HepG2 (cell line): ENCODE results near the gene TMEM41B. TPM values are rescaled to one million over a fixed set of nuclear protein-coding genes. Genes with fewer than 3 reads are reported as not detected.

Experiments used
- ATAC-seq: fragments of 200-7000 bp; cut with Tn5 transposase; 3 replicates; pipeline ENCODE4 v1.9.1; 2020; ENCODE audit warnings: mild to moderate bottlenecking, moderate library complexity
- BruUV-seq: library from RNA; stranded (reverse); fragments of 400-500 nt; replicated peaks from 2 replicates; lab custom pipeline; 2021; lab: Mats Ljungman, UMichigan
- CTCF ChIA-PET: fragments of 300-600 bp; formaldehyde crosslinking; extraction: SDS; loops from one replicate; lab custom pipeline; 2021; ENCODE audit warnings: low total read pairs, inconsistent platforms, low intra/inter-chr PET ratio; lab: Yijun Ruan, JAX
- POLR2A ChIA-PET: fragments of 350-600 bp; sonication (Branson Sonifier 250); formaldehyde crosslinking; loops from one replicate; lab custom pipeline; 2020; ENCODE audit warnings: antibody characterized with exemption, inconsistent platforms; lab: Yijun Ruan, JAX
- DNase-seq: peaks from one replicate; pipeline ENCODE4 v3.0.0-alpha.2; 2015; ENCODE audit warnings: low spot score
- FAIRE-seq: peaks from 3 replicates; lab custom pipeline; 2011; peaks lifted over from hg19 to GRCh38; lab: Jason Lieb, UNC
- H2AFZ ChIP-seq: one replicate; pipeline ENCODE4 v1.6.1; 2011; ENCODE audit warnings: low read length, inconsistent platforms
- H3K27ac ChIP-seq: fragments of 300-600 bp; 3 replicates; pipeline ENCODE4 v1.8.0; 2011; ENCODE audit warnings: mixed run types, mild to moderate bottlenecking, mixed read lengths, low read length, inconsistent platforms; ENCODE audit not compliant: insufficient read depth; ENCODE audit errors: extremely low read length
- H3K27me3 ChIP-seq, 2 experiments: fragments of 200-600 bp in 1 of 2; 2 replicates in 1 of 2; 3 replicates in 1 of 2; pipeline versions ENCODE4 v1.6.0 to v1.8.0; 2011; ENCODE audit warnings: low read length in 2 of 2, mild to moderate bottlenecking in 2 of 2, moderate library complexity in 2 of 2, inconsistent platforms in 1 of 2; ENCODE audit not compliant: insufficient read depth in 2 of 2, control insufficient read depth in 1 of 2
- H3K36me3 ChIP-seq, 2 experiments: fragments of 200-600 bp in 1 of 2; replicated peaks in 1 of 2; 2 replicates in 1 of 2; 3 replicates in 1 of 2; pipeline versions ENCODE4 v1.5.1 to v1.8.0; 2011; ENCODE audit warnings: low read length in 2 of 2, inconsistent platforms in 1 of 2; ENCODE audit not compliant: insufficient read depth in 2 of 2, control insufficient read depth in 1 of 2
- H3K4me1 ChIP-seq: 2 replicates; pipeline ENCODE4 v1.5.1; 2012; ENCODE audit warnings: low read length, inconsistent platforms; ENCODE audit not compliant: insufficient read depth
- H3K4me2 ChIP-seq: 2 replicates; pipeline ENCODE4 v1.6.0; 2011; ENCODE audit warnings: low read depth, low read length, inconsistent platforms
- H3K4me3 ChIP-seq, 3 experiments: fragments of 200-600 bp in 1 of 3; sonication (generic), shearing (Covaris generic) in 1 of 3; replicated peaks in 1 of 3; 2 replicates each; pipeline ENCODE4 v1.5.1; 2011 to 2016; ENCODE audit warnings: low read length in 3 of 3, inconsistent platforms in 2 of 3, low read depth in 2 of 3, mild to moderate bottlenecking in 2 of 3, control low read depth in 1 of 3, mixed read lengths in 1 of 3; ENCODE audit not compliant: insufficient read depth in 1 of 3
- H3K79me2 ChIP-seq: one replicate; pipeline ENCODE4 v1.6.1; 2011; ENCODE audit warnings: low read length, inconsistent platforms; ENCODE audit not compliant: insufficient read depth
- H3K9ac ChIP-seq: 2 replicates; pipeline ENCODE4 v1.6.0; 2011; ENCODE audit warnings: mild to moderate bottlenecking, low read depth, low read length, inconsistent platforms; ENCODE audit not compliant: insufficient read depth
- H3K9me3 ChIP-seq: 2 replicates; pipeline ENCODE4 v1.5.1; 2012; ENCODE audit warnings: mild to moderate bottlenecking, low read length
- H4K20me1 ChIP-seq: 2 replicates; pipeline ENCODE4 v1.6.0; 2011; ENCODE audit warnings: inconsistent platforms, mild to moderate bottlenecking, low read length, moderate library complexity; ENCODE audit not compliant: insufficient read depth
- BCL6 ChIP-seq: IDR thresholded peaks from 2 replicates; pipeline ENCODE4 v1.6.1; 2016; ENCODE audit warnings: missing genetic modification reagents, missing compliant biosample characterization
- ETV5 ChIP-seq: IDR thresholded peaks from 2 replicates; pipeline ENCODE4 v1.6.1; 2018; ENCODE audit warnings: missing biosample characterization, missing genetic modification reagents, inconsistent platforms, borderline replicate concordance
- GTF3A ChIP-seq: sonication (generic); formaldehyde crosslinking; conservative IDR thresholded peaks from 2 replicates; pipeline ENCODE4 v1.4.0; 2020; ENCODE audit warnings: mild to moderate bottlenecking, missing genetic modification reagents
- KLF13 ChIP-seq: sonication (generic); formaldehyde crosslinking; IDR thresholded peaks from 2 replicates; pipeline ENCODE4 v1.4.0; 2020; ENCODE audit warnings: mild to moderate bottlenecking, missing genetic modification reagents
- MLLT10 ChIP-seq: sonication (generic); formaldehyde crosslinking; IDR thresholded peaks from 2 replicates; pipeline ENCODE4 v1.4.0; 2020; ENCODE audit warnings: missing genetic modification reagents
- NR2C2 ChIP-seq: sonication (generic); formaldehyde crosslinking; IDR thresholded peaks from 2 replicates; pipeline ENCODE4 v1.4.0; 2020; ENCODE audit warnings: missing genetic modification reagents, mild to moderate bottlenecking, moderate library complexity, borderline replicate concordance
- TCF12 ChIP-seq, 2 experiments: fragments of 450-650 bp in 1 of 2; sonication (generic) in 1 of 2; formaldehyde crosslinking in 1 of 2; IDR thresholded peaks; 2 replicates each; pipeline versions ENCODE4 v1.6.1 to v1.8.0; 2017 to 2022; ENCODE audit warnings: antibody characterized with exemption in 1 of 2, mild to moderate bottlenecking in 1 of 2, missing genetic modification reagents in 1 of 2, moderate library complexity in 1 of 2
- ZC3H13 ChIP-seq: sonication (generic); formaldehyde crosslinking; IDR thresholded peaks from 2 replicates; pipeline ENCODE4 v1.8.1; 2023; ENCODE audit warnings: mild to moderate bottlenecking, missing genetic modification reagents, moderate library complexity
- ZEB1 ChIP-seq: IDR thresholded peaks from 2 replicates; pipeline ENCODE4 v1.6.1; 2012; ENCODE audit warnings: mild to moderate bottlenecking, low read depth, inconsistent platforms; ENCODE audit not compliant: insufficient replicate concordance
- ZNF296 ChIP-seq: sonication (generic); formaldehyde crosslinking; conservative IDR thresholded peaks from 2 replicates; pipeline ENCODE4 v1.5.0; 2020; ENCODE audit warnings: mild to moderate bottlenecking, missing genetic modification reagents
- ZNF331 ChIP-seq: sonication (generic); formaldehyde crosslinking; IDR thresholded peaks from 2 replicates; pipeline ENCODE4 v1.4.0; 2020; ENCODE audit warnings: missing genetic modification reagents
- ZNF431 ChIP-seq: sonication (generic); formaldehyde crosslinking; IDR thresholded peaks from 2 replicates; pipeline ENCODE4 v1.9.0; 2022; ENCODE audit warnings: missing genetic modification reagents, low read depth, mild to moderate bottlenecking, borderline replicate concordance
- ZNF720 ChIP-seq: sonication (generic); formaldehyde crosslinking; IDR thresholded peaks from 2 replicates; pipeline ENCODE4 v1.4.0; 2020; ENCODE audit warnings: missing genetic modification reagents
- ZSCAN12 ChIP-seq: sonication (generic); formaldehyde crosslinking; IDR thresholded peaks from 2 replicates; pipeline ENCODE4 v1.9.0; 2021; ENCODE audit warnings: mild to moderate bottlenecking, missing genetic modification reagents
- ZSCAN31 ChIP-seq: sonication (generic); formaldehyde crosslinking; IDR thresholded peaks from 2 replicates; pipeline ENCODE4 v1.5.0; 2020; ENCODE audit warnings: low read depth, mild to moderate bottlenecking, missing genetic modification reagents
- WGBS: methylation state at CpG from one replicate; pipeline ENCODE4 v1.1.6; 2017; ENCODE audit warnings: low lambda C conversion rate; 5-methylcytosine and 5-hydroxymethylcytosine counted together
- in situ Hi-C: cut with HindIII; loops from 2 replicates; pipeline ENCODE4 v1.10.0; 2017; ENCODE audit warnings: low pct_unique_long_range_greater_than_20kb; ENCODE audit not compliant: extremely low pct_ligation_motif_present
- intact Hi-C: fragments of 100-400 bp; cut with micrococcal nuclease; formaldehyde crosslinking; loops from one replicate; pipeline ENCODE4 v1.10.0; 2022; ENCODE audit not compliant: unreplicated experiment
- polyA plus RNA-seq, 8 experiments: library from polyadenylated mRNA; depleted of rRNA in 3 of 8; stranded (reverse) in 7 of 8; unstranded in 1 of 8; fragments of >200 nt; fragmentation: Illumina TruSeq in 4 of 8; extraction: Trizol in 4 of 8; gene quantifications; 2 replicates each; pipeline versions ENCODE4 v1.2.1 to v1.2.3, GENCODE V29; 2011 to 2016; ENCODE audit warnings: low read depth in 4 of 8, missing spikeins in 1 of 8, mixed read lengths in 1 of 8; ENCODE audit not compliant: insufficient read depth in 1 of 8
- total RNA-seq, 5 experiments: library from RNA; depleted of rRNA; stranded (reverse); fragments of >200 nt; fragmentation: Illumina TruSeq; extraction: Trizol; gene quantifications; 2 replicates each; pipeline ENCODE4 v1.2.3, GENCODE V29; 2016; ENCODE audit warnings: low read depth in 1 of 5
- TF ChIP-seq, protein P1 (sequence below): sonication (generic); formaldehyde crosslinking; conservative IDR thresholded peaks from 2 replicates; pipeline ENCODE4 v1.4.0; 2020; ENCODE audit warnings: missing genetic modification reagents
- TF ChIP-seq, protein P2 (sequence below): sonication (generic); formaldehyde crosslinking; IDR thresholded peaks from 2 replicates; pipeline ENCODE4 v1.4.0; 2020; ENCODE audit warnings: mild to moderate bottlenecking, missing genetic modification reagents
- TF ChIP-seq, protein P3 (sequence below): sonication (generic); formaldehyde crosslinking; IDR thresholded peaks from 2 replicates; pipeline ENCODE4 v1.8.0; 2022; ENCODE audit warnings: mild to moderate bottlenecking, missing genetic modification reagents, moderate library complexity

The TMEM41B gene
- total and polyA plus RNA-seq, 2 of the 13 experiments (the other 11 are each of a cell fraction or from before 2014, with no cell fraction given) = 36.8 to 48.1 TPM

DNA sequence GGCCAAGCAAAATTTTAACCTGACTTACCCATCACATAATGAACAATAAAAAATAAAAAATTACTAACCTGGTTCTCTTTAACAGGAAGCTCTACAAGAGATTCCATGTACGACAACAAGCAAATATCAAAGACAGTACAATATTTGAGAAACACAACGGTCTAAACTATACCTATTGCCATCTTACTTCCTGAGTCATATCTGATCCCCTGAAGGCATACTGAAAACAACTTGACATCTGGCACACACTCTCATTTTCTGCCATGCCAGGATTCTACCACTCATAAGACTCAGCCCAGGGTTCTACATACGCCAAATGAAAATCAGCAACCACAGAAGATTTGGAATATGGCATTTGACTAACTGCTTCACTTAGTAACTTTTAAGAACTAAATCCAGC, 63.1 kb downstream of the TMEM41B start:
- Histone ChIP-seq H3K4me1 (peaks cover 11% of the 10 kb centered on the region), H3K36me3 (peaks cover 2 to 3% of the 10 kb centered on the region in 2 experiments; a peak in 1 of 5 replicates), H2AFZ (no peak overlapping the region), H3K79me2 (peaks cover 80% of the 10 kb centered on the region), H3K27ac (no peak overlapping the region), H3K4me2 (no peak overlapping the region), H3K27me3 (no peaks in the 10 kb centered on the region), H3K4me3 (no peak overlapping the region), H3K9ac (no peak overlapping the region), H3K9me3 (no peaks in the 10 kb centered on the region), H4K20me1 (peaks cover 22% of the 10 kb centered on the region; the same call in 1 of the 2 replicates)
- intact Hi-C loops = no loop called here
- in situ Hi-C loops = no loop called here
- no peak for DNase-seq
- ChIA-PET POLR2A (no interaction called here), CTCF (no interaction called here)
- no TSS peak for BruUV-seq
- WGBS = 95% methylated on average over 3 of the region's 3 CpGs
- FAIRE-seq = no peak
- ATAC-seq = no peak
- TF ChIP-seq, protein P1, sequence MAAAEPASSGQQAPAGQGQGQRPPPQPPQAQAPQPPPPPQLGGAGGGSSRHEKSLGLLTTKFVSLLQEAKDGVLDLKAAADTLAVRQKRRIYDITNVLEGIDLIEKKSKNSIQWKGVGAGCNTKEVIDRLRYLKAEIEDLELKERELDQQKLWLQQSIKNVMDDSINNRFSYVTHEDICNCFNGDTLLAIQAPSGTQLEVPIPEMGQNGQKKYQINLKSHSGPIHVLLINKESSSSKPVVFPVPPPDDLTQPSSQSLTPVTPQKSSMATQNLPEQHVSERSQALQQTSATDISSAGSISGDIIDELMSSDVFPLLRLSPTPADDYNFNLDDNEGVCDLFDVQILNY = no peak
- TF ChIP-seq, protein P2, sequence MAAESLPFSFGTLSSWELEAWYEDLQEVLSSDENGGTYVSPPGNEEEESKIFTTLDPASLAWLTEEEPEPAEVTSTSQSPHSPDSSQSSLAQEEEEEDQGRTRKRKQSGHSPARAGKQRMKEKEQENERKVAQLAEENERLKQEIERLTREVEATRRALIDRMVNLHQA (CRISPR knock-in tag) = no peak
- TF ChIP-seq MLLT10 (CRISPR knock-in tag) (no peak), ZNF331 (no peak), KLF13 (CRISPR knock-in tag) (no peak), ZNF720 (CRISPR knock-in tag) (no peak), ZEB1 (no peak), NR2C2 (CRISPR knock-in tag) (no peak), ZSCAN12 (CRISPR knock-in tag) (no peak), TCF12 (IDR thresholded peaks at IDR 0.05) (no peak), TCF12 (CRISPR knock-in tag; IDR thresholded peaks at IDR 0.05) (no peak), ZNF296 (CRISPR knock-in tag) (no peak), ZNF431 (no peak), BCL6 (CRISPR knock-in tag) (no peak), ETV5 (no peak), GTF3A (CRISPR knock-in tag) (no peak), ZC3H13 (CRISPR knock-in tag) (no peak), ZSCAN31 (no peak)
- TF ChIP-seq, protein P3, sequence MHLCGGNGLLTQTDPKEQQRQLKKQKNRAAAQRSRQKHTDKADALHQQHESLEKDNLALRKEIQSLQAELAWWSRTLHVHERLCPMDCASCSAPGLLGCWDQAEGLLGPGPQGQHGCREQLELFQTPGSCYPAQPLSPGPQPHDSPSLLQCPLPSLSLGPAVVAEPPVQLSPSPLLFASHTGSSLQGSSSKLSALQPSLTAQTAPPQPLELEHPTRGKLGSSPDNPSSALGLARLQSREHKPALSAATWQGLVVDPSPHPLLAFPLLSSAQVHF (CRISPR knock-in tag) = no peak
- TF ChIP-seq, all 625 proteins: peak for 0
